NCI-H2227 treated with DMSO at 0.1 percent for 48 hours (cell line): ENCODE results near the gene KCNK6.
"Not testable (repeated sequence)": the region's sequence is repeated elsewhere in the genome, so short reads cannot be mapped to it uniquely, and the experiment has no call there.

Experiments
- DNase-seq: peaks from one replicate; lab custom pipeline; 2025; lab: John Stamatoyannopoulos, UW

The KCNK6 gene

GRCh38 chr19:38362076-38362945, 42.7 kb downstream of the KCNK6 start:
- DNase-seq, result peak; percentile 100

- not testable (repeated sequence) for DNase-seq
These were observed 43.5 kb downstream of the KCNK6 start for GRCh38 chr19:38362946-38363688.

GRCh38 chr19:38367041-38367440, 47.4 kb downstream of the KCNK6 start:
- DNase-seq, result no peak

GRCh38 chr19:38369584-38369983, 49.9 kb downstream of the KCNK6 start:
- DNase-seq, result no peak

- no peak for DNase-seq
These were observed 50.7 kb downstream of the KCNK6 start for GRCh38 chr19:38370299-38370698.

- DNase-seq, result no peak
These were observed 51.4 kb downstream of the KCNK6 start for GRCh38 chr19:38371081-38371480.

- no peak for DNase-seq
These were observed 54.3 kb downstream of the KCNK6 start for GRCh38 chr19:38373907-38374331.

GRCh38 chr19:38374332-38375097, 54.9 kb downstream of the KCNK6 start, which contains the start of gene PSMD8:
TSS of gene PSMD8 (plus strand) at chr19:38374571. CDS start at chr19:38374602, 31 bp downstream.
- DNase-seq, result peak; percentile 100

GRCh38 chr19:38375098-38375493, 55.5 kb downstream of the KCNK6 start:
- peak; percentile 86 for DNase-seq

- DNase-seq, result no peak
These were observed 56.1 kb downstream of the KCNK6 start for GRCh38 chr19:38375748-38376147.

GRCh38 chr19:38376576-38376975, 56.9 kb downstream of the KCNK6 start:
- no peak for DNase-seq

GRCh38 chr19:38377052-38377451, 57.4 kb downstream of the KCNK6 start:
- DNase-seq, result no peak

- no peak for DNase-seq
These were observed 59.2 kb downstream of the KCNK6 start for GRCh38 chr19:38378866-38379265.

GRCh38 chr19:38381138-38381537, 61.5 kb downstream of the KCNK6 start:
- no peak for DNase-seq
